H1 (cell line): Measurements from ENCODE around the gene WDR44. TPM values are rescaled to one million over a fixed set of nuclear protein-coding genes. Genes with fewer than 3 reads are reported as not detected.

ENCODE experiments used
- CTCF ChIA-PET: fragments of 300-600 bp; sonication (Branson Sonifier 250); formaldehyde crosslinking; loops from one replicate; lab custom pipeline; 2021; ENCODE audit not compliant: partially characterized antibody; lab: Charles Lee
- POLR2A ChIA-PET: fragments of 300-600 bp; sonication (Branson Sonifier 250); formaldehyde crosslinking; loops from one replicate; lab custom pipeline; 2021; ENCODE audit warnings: inconsistent platforms; ENCODE audit not compliant: partially characterized antibody; lab: Charles Lee
- DNase-seq, 2 experiments: peaks; one replicate each; pipeline versions ENCODE4 v3.0.0 to v3.0.0-alpha.2; 2010 to 2022; ENCODE audit warnings: low spot score in 2 of 2, low read depth in 1 of 2, mixed read lengths in 1 of 2
- FAIRE-seq: peaks from 2 replicates; lab custom pipeline; 2011; peaks lifted over from hg19 to GRCh38; lab: Jason Lieb, UNC
- H2AFZ ChIP-seq: 2 replicates; pipeline ENCODE4 v1.8.1; 2012; ENCODE audit warnings: low read length, inconsistent platforms
- H2AK5ac ChIP-seq: 2 replicates; pipeline ENCODE4 v1.6.1; 2013; ENCODE audit warnings: low read depth, low read length
- H2BK120ac ChIP-seq: replicated peaks from 2 replicates; pipeline ENCODE3; 2013; ENCODE audit warnings: low read depth, low read length, inconsistent platforms
- H2BK12ac ChIP-seq: 2 replicates; pipeline ENCODE4 v1.6.1; 2013; ENCODE audit warnings: low read depth, low read length
- H2BK15ac ChIP-seq: 2 replicates; pipeline ENCODE4 v1.6.1; 2013; ENCODE audit warnings: low read length
- H2BK20ac ChIP-seq: 2 replicates; pipeline ENCODE4 v1.6.1; 2013; ENCODE audit warnings: low read length
- H2BK5ac ChIP-seq: 2 replicates; pipeline ENCODE4 v1.6.1; 2013; ENCODE audit warnings: low read depth, low read length
- H3K14ac ChIP-seq: 2 replicates; pipeline ENCODE4 v1.6.1; 2013; ENCODE audit warnings: inconsistent platforms; ENCODE audit not compliant: insufficient read length
- H3K18ac ChIP-seq: 2 replicates; pipeline ENCODE4 v1.6.1; 2013; ENCODE audit warnings: low read length; ENCODE audit errors: extremely low read depth
- H3K23ac ChIP-seq: 2 replicates; pipeline ENCODE4 v1.6.1; 2013; ENCODE audit warnings: inconsistent platforms; ENCODE audit not compliant: insufficient read length
- H3K23me2 ChIP-seq: 2 replicates; pipeline ENCODE4 v1.6.1; 2013; ENCODE audit warnings: low read depth, low read length
- H3K27ac ChIP-seq: 2 replicates; pipeline ENCODE4 v1.6.1; 2011; ENCODE audit warnings: low read depth, low read length, inconsistent platforms
- H3K27me3 ChIP-seq, 4 experiments: replicated peaks in 1 of 4; 1 replicate in 1 of 4; 2 replicates in 3 of 4; pipeline versions ENCODE4 v1.6.1 to v1.8.1; 2011 to 2013; ENCODE audit warnings: low read length in 3 of 4, mild to moderate bottlenecking in 3 of 4, inconsistent platforms in 2 of 4, mixed read lengths in 2 of 4, moderate library complexity in 1 of 4; ENCODE audit not compliant: control insufficient read depth in 3 of 4, insufficient read depth in 3 of 4; ENCODE audit errors: extremely low read depth in 1 of 4
- H3K36me3 ChIP-seq, 4 experiments: 2 replicates each; pipeline versions ENCODE4 v1.6.1 to v1.8.1; 2011 to 2013; ENCODE audit warnings: mild to moderate bottlenecking in 4 of 4, low read length in 3 of 4, moderate library complexity in 2 of 4, control low read depth in 1 of 4, inconsistent platforms in 1 of 4; ENCODE audit not compliant: insufficient read depth in 4 of 4, control insufficient read depth in 2 of 4
- H3K4ac ChIP-seq: replicated peaks from 2 replicates; pipeline ENCODE3; 2013; ENCODE audit warnings: low read length, low read depth, mixed read lengths, inconsistent platforms; ENCODE audit not compliant: insufficient read length
- H3K4me1 ChIP-seq, 4 experiments: replicated peaks in 1 of 4; 1 replicate in 1 of 4; 2 replicates in 3 of 4; pipeline versions ENCODE4 v1.6.1 to v1.8.1; 2011 to 2013; ENCODE audit warnings: low read length in 3 of 4, inconsistent platforms in 2 of 4, mixed read lengths in 1 of 4; ENCODE audit not compliant: insufficient read depth in 4 of 4, control insufficient read depth in 3 of 4
- H3K4me2 ChIP-seq, 2 experiments: 2 replicates each; pipeline versions ENCODE4 v1.6.1 to v1.8.1; 2011 to 2013; ENCODE audit warnings: low read depth in 2 of 2, low read length in 2 of 2, control low read depth in 1 of 2, inconsistent platforms in 1 of 2, mild to moderate bottlenecking in 1 of 2; ENCODE audit not compliant: insufficient read depth in 1 of 2
- H3K4me3 ChIP-seq, 4 experiments: fragments of 200-600, 300-600 bp in 1 of 4; sonication (generic), shearing (Covaris generic), sonication (Bioruptor Twin) in 1 of 4; 2 replicates each; pipeline versions ENCODE4 v1.5.1 to v1.8.1; 2011 to 2016; ENCODE audit warnings: low read length in 4 of 4, low read depth in 3 of 4, control low read depth in 2 of 4, inconsistent platforms in 2 of 4, mild to moderate bottlenecking in 2 of 4, mixed read lengths in 1 of 4, moderate library complexity in 1 of 4; ENCODE audit not compliant: insufficient read depth in 2 of 4; ENCODE audit errors: extremely low read depth in 1 of 4
- H3K56ac ChIP-seq: replicated peaks from 2 replicates; pipeline ENCODE3; 2013; ENCODE audit warnings: low read depth, mild to moderate bottlenecking, mixed read lengths, low read length, inconsistent platforms; ENCODE audit not compliant: insufficient read length
- H3K79me1 ChIP-seq: 2 replicates; pipeline ENCODE4 v1.6.1; 2013; ENCODE audit warnings: low read depth, low read length, control low read depth
- H3K79me2 ChIP-seq, 2 experiments: 2 replicates each; pipeline versions ENCODE4 v1.6.1 to v1.8.1; 2012 to 2013; ENCODE audit warnings: low read length in 2 of 2, mild to moderate bottlenecking in 2 of 2, inconsistent platforms in 1 of 2; ENCODE audit not compliant: insufficient read depth in 2 of 2, control insufficient read depth in 1 of 2
- H3K9ac ChIP-seq, 4 experiments: replicated peaks in 1 of 4; 1 replicate in 1 of 4; 2 replicates in 3 of 4; pipeline versions ENCODE4 v1.6.1 to v1.8.1; 2011 to 2013; ENCODE audit warnings: low read depth in 3 of 4, low read length in 3 of 4, control low read depth in 2 of 4, mild to moderate bottlenecking in 2 of 4, moderate library complexity in 2 of 4, inconsistent platforms in 1 of 4; ENCODE audit errors: extremely low read depth in 1 of 4
- H3K9me3 ChIP-seq, 2 experiments: 2 replicates each; pipeline versions ENCODE4 v1.6.1 to v1.8.1; 2012 to 2013; ENCODE audit warnings: mild to moderate bottlenecking in 2 of 2, moderate library complexity in 2 of 2, control low read depth in 1 of 2, inconsistent platforms in 1 of 2, low read depth in 1 of 2, low read length in 1 of 2, mixed read lengths in 1 of 2; ENCODE audit not compliant: insufficient read depth in 2 of 2
- H4K20me1 ChIP-seq, 2 experiments: replicated peaks in 1 of 2; 2 replicates each; pipeline versions ENCODE3 to v1.8.1; 2011 to 2013; ENCODE audit warnings: inconsistent platforms in 2 of 2, low read length in 2 of 2, mild to moderate bottlenecking in 1 of 2; ENCODE audit not compliant: insufficient read depth in 2 of 2, control insufficient read depth in 1 of 2
- H4K5ac ChIP-seq: 2 replicates; pipeline ENCODE4 v1.6.1; 2013; ENCODE audit warnings: low read length, low read depth, mixed read lengths, inconsistent platforms; ENCODE audit not compliant: insufficient read length
- H4K8ac ChIP-seq: 2 replicates; pipeline ENCODE4 v1.8.0; 2013; ENCODE audit warnings: mild to moderate bottlenecking, moderate library complexity, low read length, inconsistent platforms; ENCODE audit not compliant: insufficient read depth; ENCODE audit errors: extremely low read depth
- H4K91ac ChIP-seq: replicated peaks from 2 replicates; pipeline ENCODE3; 2013; ENCODE audit warnings: low read length, mixed read lengths, inconsistent platforms; ENCODE audit not compliant: insufficient read length
- BCL11A ChIP-seq, 2 experiments: IDR thresholded peaks; one replicate each; pipeline ENCODE4 v1.6.1; 2011; ENCODE audit warnings: low read depth in 2 of 2, low read length in 2 of 2, mild to moderate bottlenecking in 2 of 2
- E2F6 ChIP-seq: IDR thresholded peaks from 2 replicates; pipeline ENCODE4 v1.6.1; 2012; ENCODE audit warnings: inconsistent platforms
- EZH2 ChIP-seq: fragments of 200-600 bp; sonication (generic); IDR thresholded peaks from 2 replicates; pipeline ENCODE4 v1.7.1; 2012; ENCODE audit warnings: low read depth, mild to moderate bottlenecking, moderate library complexity, low read length, inconsistent platforms; ENCODE audit not compliant: severe bottlenecking
- GABPA ChIP-seq: IDR thresholded peaks from 2 replicates; pipeline ENCODE4 v1.6.1; 2011; ENCODE audit warnings: mild to moderate bottlenecking, low read length, moderate library complexity, borderline replicate concordance; ENCODE audit not compliant: insufficient read depth
- NRF1 ChIP-seq: IDR thresholded peaks from 2 replicates; pipeline ENCODE4 v1.6.1; 2011; ENCODE audit warnings: mild to moderate bottlenecking, low read depth, low read length, improper control_type of control experiment
- POLR2A ChIP-seq, 2 experiments: IDR thresholded peaks; 1 replicate in 1 of 2; 2 replicates in 1 of 2; pipeline ENCODE4 v1.6.1; 2011; ENCODE audit warnings: low read depth in 2 of 2, low read length in 2 of 2, mild to moderate bottlenecking in 2 of 2; ENCODE audit errors: control extremely low read depth in 1 of 2
- RAD21 ChIP-seq, 2 experiments: IDR thresholded peaks in 1 of 2; conservative IDR thresholded peaks in 1 of 2; 2 replicates each; pipeline ENCODE4 v1.6.1; 2011; ENCODE audit warnings: low read depth in 2 of 2, low read length in 2 of 2, improper control_type of control experiment in 1 of 2, inconsistent platforms in 1 of 2, mild to moderate bottlenecking in 1 of 2, moderate library complexity in 1 of 2
- SP2 ChIP-seq: IDR thresholded peaks from 2 replicates; pipeline ENCODE4 v1.6.1; 2012; ENCODE audit warnings: mild to moderate bottlenecking, low read length, inconsistent platforms
- TAF1 ChIP-seq: IDR thresholded peaks from 2 replicates; pipeline ENCODE4 v1.6.1; 2011; ENCODE audit warnings: mild to moderate bottlenecking, low read depth, low read length
- ZNF274 ChIP-seq: IDR thresholded peaks from 2 replicates; pipeline ENCODE4 v1.7.0; 2012; ENCODE audit warnings: low read length, borderline replicate concordance; ENCODE audit errors: extremely low read depth
- WGBS, 2 experiments: shearing (Covaris generic) in 1 of 2; methylation state at CpG; one replicate each; pipeline versions ENCODE4 v1.1.6 to v1.1.7; 2013 to 2015; ENCODE audit warnings: low lambda C conversion rate in 2 of 2, mixed read lengths in 2 of 2, inconsistent platforms in 1 of 2, low coverage in 1 of 2, missing lambda C conversion rate in 1 of 2; ENCODE audit not compliant: insufficient replicate concordance in 2 of 2, insufficient coverage in 1 of 2, insufficient read length in 1 of 2; ENCODE audit errors: extremely low coverage in 1 of 2, missing lambda C conversion rate in 1 of 2; 5-methylcytosine and 5-hydroxymethylcytosine counted together
- polyA plus RNA-seq, 7 experiments: library from polyadenylated mRNA; depleted of rRNA in 3 of 7; stranded (reverse) in 5 of 7; unstranded in 2 of 7; fragments of >200 nt in 5 of 7; fragments of 200-250 nt in 2 of 7; gene quantifications; 1 replicate in 5 of 7; 2 replicates in 1 of 7; 4 replicates in 1 of 7; pipeline versions ENCODE4 v1.2.1 to v1.2.3, GENCODE V29; 2011 to 2013; ENCODE audit warnings: missing spikeins in 2 of 7, mixed read lengths in 2 of 7
- total RNA-seq: library from RNA; stranded (reverse); fragmentation: NEBNext Ultra II Directional; extraction: Animal tissue kit (Norgen Biotek cat#: 25700); gene quantifications from 2 replicates; pipeline ENCODE4 v1.2.1, GENCODE V29; 2021

WDR44 gene
- total and polyA plus RNA-seq, 2 of the 8 experiments (the other 6 are each of a cell fraction or from before 2014, with no cell fraction given): 5.1 to 17.2 TPM

- peak within 1 kb of the TSS; percentile 61 to 76 (median 66) for H3K4me3 ChIP-seq
- FAIRE-seq (no peak), DNase-seq (peak; percentile 43 to 61)
- no peak within 1 kb of the TSS; the same call in 1 of the 2 replicates for H2BK5ac ChIP-seq
- H4K20me1 ChIP-seq: no peaks in the 10 kb centered on the region
- no peak within 1 kb of the TSS; the same call in 1 of the 2 replicates for H3K27ac ChIP-seq
- no peaks in the 10 kb centered on the region for H3K9me3 ChIP-seq
- ChIA-PET POLR2A (interaction anchor here (0.6 to 1.1 kb wide), 4 partner anchors 23 to 1296 kb away, joined by 3 to 4 read pairs (median 3); partner anchors contain the start of gene RPL39), CTCF (interaction anchor here (0.6 to 2.0 kb wide), 3 partner anchors 35 to 106 kb away, joined by 3 to 9 read pairs (median 3); no protein-coding TSS in a partner anchor)
- H3K23ac ChIP-seq: no peak within 1 kb of the TSS
- H3K79me2 ChIP-seq: peaks cover 0 to 8% of the 10 kb centered on the region in 2 experiments; a peak in 1 of 4 replicates
- peak within 1 kb of the TSS; percentile 16 for H3K56ac ChIP-seq
- peak within 1 kb of the TSS; percentile 81; the same call in 1 of the 2 replicates for H4K8ac ChIP-seq
- H3K36me3 ChIP-seq: no peaks in the 10 kb centered on the region
- H3K23me2 ChIP-seq: peaks cover 5% of the 10 kb centered on the region; the same call in 1 of the 2 replicates
- H2BK20ac ChIP-seq: no peak within 1 kb of the TSS
- H4K5ac ChIP-seq: peak within 1 kb of the TSS; percentile 72
- H3K18ac ChIP-seq: peak within 1 kb of the TSS; percentile 78
- no peak within 1 kb of the TSS for H2AK5ac ChIP-seq
- H3K9ac ChIP-seq: peak within 1 kb of the TSS; percentile 46 to 74 (median 57); a peak in 6 of 7 replicates
- H3K14ac ChIP-seq: no peak within 1 kb of the TSS
- H3K4me1 ChIP-seq: peaks cover 0 to 12% (median 8%) of the 10 kb centered on the region in 4 experiments; a peak in 4 of 7 replicates
- H3K4ac ChIP-seq: no peak within 1 kb of the TSS
- peak within 1 kb of the TSS; percentile 94 to 98 for H3K4me2 ChIP-seq
- H4K91ac ChIP-seq: peak within 1 kb of the TSS; percentile 74
- 0 out of 2 replicates have a peak within 1 kb of the TSS, but pooled peaks have one; percentile 77 for H2BK12ac ChIP-seq
- no peak within 1 kb of the TSS for H2BK120ac ChIP-seq
- H2BK15ac ChIP-seq: no peak within 1 kb of the TSS
- H3K27me3 ChIP-seq: peaks cover 0 to 15% (median 9%) of the 10 kb centered on the region in 4 experiments; a peak in 6 of 7 replicates
- H2AFZ ChIP-seq: peak within 1 kb of the TSS; percentile 70; the same call in 1 of the 2 replicates
- no peaks in the 10 kb centered on the region for H3K79me1 ChIP-seq
- 10% methylated on average over 7 of the region's 64 CpGs; no CpG with 5 or more reads in 1 of the 2 experiments for WGBS, 2 experiments
- TF ChIP-seq ZNF274 (no peak), RAD21 (IDR thresholded peaks at IDR 0.05 in 1 of 2, conservative IDR thresholded peaks at IDR 0.05 in 1 of 2; ENCODE audit: low read depth in 2 of 2, low read length in 2 of 2) (no peak), NRF1 (no peak), EZH2 (no peak), TAF1 (peak; percentile 21; the same call in 1 of the 2 replicates), BCL11A (IDR thresholded peaks at IDR 0.05; ENCODE audit: low read depth in 2 of 2, low read length in 2 of 2) (no peak), POLR2A (IDR thresholded peaks at IDR 0.05; ENCODE audit: control extremely low read depth in 1 of 2, low read depth in 2 of 2, low read length in 2 of 2) (no peak; a peak in 1 of 3 replicates), E2F6 (peak; percentile 83), SP2 (no peak), GABPA (no peak)
Measured at GRCh38 chrX:118495061-118495921, 149.4 kb downstream of the WDR44 start, which contains the start of gene DOCK11. TSS of gene DOCK11 (plus strand) at chrX:118495815. CDS start at chrX:118495972, 157 bp downstream.
